HG03045 (cell line): ENCODE measurements around the gene KRTDAP.

Experiments used
- ATAC-seq: cut with Tn5 transposase; IDR thresholded peaks from one replicate; pipeline ENCODE4 v1.9.1; 2021; ENCODE audit warnings: mild to moderate bottlenecking, moderate library complexity; ENCODE audit not compliant: unreplicated experiment

The KRTDAP gene

GRCh38 chr19:35490364-35490763 lies at the start of gene KRTDAP:
TSS of gene KRTDAP (minus strand) at chr19:35490464. CDS start at chr19:35490442, 22 bp downstream.
- ATAC-seq: no peak

GRCh38 chr19:35539850-35540249 lies 49.6 kb upstream of the KRTDAP start:
- ATAC-seq: no peak

- ATAC-seq: no peak
Measured at GRCh38 chr19:35539314-35539713, 49.0 kb upstream of the KRTDAP start.

GRCh38 chr19:35534803-35535480 lies 44.7 kb upstream of the KRTDAP start:
- ATAC-seq: no peak

- ATAC-seq: no peak
Measured at GRCh38 chr19:35533822-35534392, 43.6 kb upstream of the KRTDAP start.

- ATAC-seq: no peak
Measured at GRCh38 chr19:35533201-35533821, 43.0 kb upstream of the KRTDAP start, which contains the start of gene GAPDHS. TSS of gene GAPDHS (plus strand) at chr19:35533456. CDS start at chr19:35533528, 72 bp downstream.

GRCh38 chr19:35531291-35531690 lies 41.0 kb upstream of the KRTDAP start:
- ATAC-seq: no peak

- ATAC-seq: no peak
Measured at GRCh38 chr19:35529241-35530218, 39.3 kb upstream of the KRTDAP start.

GRCh38 chr19:35528218-35529038 lies 38.2 kb upstream of the KRTDAP start, which contains the start of gene SBSN:
TSS of gene SBSN (minus strand) at chr19:35528311. CDS start at chr19:35528281, 30 bp downstream.
- ATAC-seq: no peak

- no peak for ATAC-seq
Measured at GRCh38 chr19:35525873-35526272, 35.6 kb upstream of the KRTDAP start.

- no peak for ATAC-seq
Measured at GRCh38 chr19:35524181-35524837, 34.0 kb upstream of the KRTDAP start.

- ATAC-seq: no peak
Measured at GRCh38 chr19:35522745-35523327, 32.6 kb upstream of the KRTDAP start.

- no peak for ATAC-seq
Measured at GRCh38 chr19:35521124-35521743, 31.0 kb upstream of the KRTDAP start.

- no peak for ATAC-seq
Measured at GRCh38 chr19:35519291-35519690, 29.0 kb upstream of the KRTDAP start.

- ATAC-seq: no peak
Measured at GRCh38 chr19:35518313-35518712, 28.0 kb upstream of the KRTDAP start.

GRCh38 chr19:35517342-35517741 lies 27.1 kb upstream of the KRTDAP start:
- ATAC-seq: no peak

GRCh38 chr19:35516310-35516709 lies 26.0 kb upstream of the KRTDAP start:
- no peak for ATAC-seq

- ATAC-seq: no peak
Measured at GRCh38 chr19:35514282-35514809, 24.1 kb upstream of the KRTDAP start.
